GM12892 (cell line): ENCODE data around the gene CELA2A.

Source experiments
- POLR2AphosphoS5 ChIP-seq: IDR thresholded peaks from 2 replicates; pipeline ENCODE4 v1.6.1; 2011; ENCODE audit warnings: low read depth, low read length, control low read depth
- TAF1 ChIP-seq: IDR thresholded peaks from 2 replicates; pipeline ENCODE4 v1.6.1; 2011; ENCODE audit warnings: low read depth, mild to moderate bottlenecking, control low read depth, low read length, borderline replicate concordance

GRCh38 chr1:15431571-15431948, 25.0 kb upstream of the CELA2A start:
- no peak for TF ChIP-seq POLR2AphosphoS5
- TF ChIP-seq TAF1, result no peak
